Loucy (cell line): ENCODE measurements around the gene SP2.

Experiments
- EZH2phosphoT487 ChIP-seq: fragments of 200-600 bp; IDR thresholded peaks from 2 replicates; pipeline ENCODE4 v1.6.1; 2018; ENCODE audit warnings: antibody characterized with exemption, mild to moderate bottlenecking, moderate library complexity, borderline replicate concordance
- TF ChIP-seq, protein P1 (sequence below): fragments of 200-600 bp; sonication (generic); conservative IDR thresholded peaks from 2 replicates; pipeline ENCODE4 v1.5.1; 2014; ENCODE audit warnings: mild to moderate bottlenecking, antibody characterized with exemption, low read length

DNA sequence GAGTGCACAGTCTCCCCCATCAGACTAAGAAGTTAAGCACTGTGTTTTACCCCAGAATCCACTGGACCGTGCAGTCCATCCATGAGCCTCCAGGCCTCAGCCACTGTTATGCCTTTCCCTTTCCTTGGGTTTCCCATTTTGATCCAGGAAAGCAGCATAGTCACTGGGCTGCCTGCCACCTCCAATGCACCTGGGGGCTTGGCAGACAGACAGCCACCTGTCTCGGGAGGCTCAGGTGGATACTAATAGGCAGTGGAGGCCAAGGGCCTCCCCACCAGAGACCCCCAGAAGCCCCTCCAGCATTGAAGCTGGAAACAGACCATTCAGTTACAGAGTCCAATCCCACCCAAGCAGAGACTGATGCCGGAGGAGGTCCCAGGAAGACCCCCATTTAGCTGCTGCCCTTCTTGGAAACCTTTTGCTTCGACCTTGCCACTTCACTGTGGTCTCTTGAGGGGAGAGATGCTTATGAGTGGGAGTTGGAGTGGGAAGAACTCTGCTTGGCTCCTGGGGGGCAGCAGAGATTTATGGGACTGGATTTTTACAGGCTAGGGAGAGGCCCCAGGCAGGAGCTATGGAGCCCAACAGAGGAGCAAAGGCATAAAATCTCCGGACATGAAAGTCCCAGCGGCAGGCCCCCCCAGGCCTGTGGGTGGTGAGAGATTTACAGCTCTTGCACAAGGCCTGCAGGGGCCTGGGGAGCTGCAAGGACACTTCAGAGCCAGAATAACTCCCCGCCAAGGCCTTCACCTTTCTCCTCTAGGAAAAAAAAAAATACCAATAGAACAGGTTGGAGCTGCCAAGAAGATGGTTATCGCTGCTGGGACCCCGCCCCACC is 12.2 kb upstream of the SP2 start:
- TF ChIP-seq, protein P1, sequence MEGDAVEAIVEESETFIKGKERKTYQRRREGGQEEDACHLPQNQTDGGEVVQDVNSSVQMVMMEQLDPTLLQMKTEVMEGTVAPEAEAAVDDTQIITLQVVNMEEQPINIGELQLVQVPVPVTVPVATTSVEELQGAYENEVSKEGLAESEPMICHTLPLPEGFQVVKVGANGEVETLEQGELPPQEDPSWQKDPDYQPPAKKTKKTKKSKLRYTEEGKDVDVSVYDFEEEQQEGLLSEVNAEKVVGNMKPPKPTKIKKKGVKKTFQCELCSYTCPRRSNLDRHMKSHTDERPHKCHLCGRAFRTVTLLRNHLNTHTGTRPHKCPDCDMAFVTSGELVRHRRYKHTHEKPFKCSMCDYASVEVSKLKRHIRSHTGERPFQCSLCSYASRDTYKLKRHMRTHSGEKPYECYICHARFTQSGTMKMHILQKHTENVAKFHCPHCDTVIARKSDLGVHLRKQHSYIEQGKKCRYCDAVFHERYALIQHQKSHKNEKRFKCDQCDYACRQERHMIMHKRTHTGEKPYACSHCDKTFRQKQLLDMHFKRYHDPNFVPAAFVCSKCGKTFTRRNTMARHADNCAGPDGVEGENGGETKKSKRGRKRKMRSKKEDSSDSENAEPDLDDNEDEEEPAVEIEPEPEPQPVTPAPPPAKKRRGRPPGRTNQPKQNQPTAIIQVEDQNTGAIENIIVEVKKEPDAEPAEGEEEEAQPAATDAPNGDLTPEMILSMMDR = no peak
- no peak for TF ChIP-seq EZH2phosphoT487
